Panc1 (cell line): ENCODE measurements around the gene HAO1. TPM values are rescaled to one million over a fixed set of nuclear protein-coding genes. Genes with fewer than 3 reads are reported as not detected.

Source experiments
- ATAC-seq: fragments of 200-7000 bp; cut with Tn5 transposase; 2 replicates; pipeline ENCODE4 v1.9.1; 2020; ENCODE audit warnings: mild to moderate bottlenecking, moderate library complexity
- BruUV-seq: library from RNA; stranded (reverse); fragments of 400-500 nt; replicated peaks from 2 replicates; lab custom pipeline; 2021; lab: Mats Ljungman, UMichigan
- CTCF ChIA-PET: fragments of 300-600 bp; sonication (Branson Sonifier 250); formaldehyde crosslinking; loops from one replicate; lab custom pipeline; 2022; ENCODE audit warnings: antibody characterized with exemption; lab: Charles Lee
- POLR2A ChIA-PET: fragments of 300-600 bp; sonication (Branson Sonifier 250); formaldehyde crosslinking; loops from one replicate; lab custom pipeline; 2022; ENCODE audit warnings: antibody characterized with exemption; lab: Charles Lee
- DNase-seq: peaks from one replicate; pipeline ENCODE4 v3.0.0-alpha.2; 2010; ENCODE audit warnings: low read depth, low spot score
- H3K27ac ChIP-seq: 2 replicates; pipeline ENCODE4 v1.5.1; 2011; ENCODE audit warnings: mild to moderate bottlenecking, low read length, inconsistent platforms
- H3K27me3 ChIP-seq: fragments of 200-500 bp; sonication (Bioruptor generic); 2 replicates; pipeline ENCODE4 v1.6.0; 2014; ENCODE audit warnings: low read length, inconsistent platforms; ENCODE audit not compliant: control insufficient read depth, insufficient read depth
- H3K36me3 ChIP-seq: fragments of 200-500 bp; sonication (Bioruptor generic); 2 replicates; pipeline ENCODE4 v1.5.1; 2014; ENCODE audit warnings: inconsistent platforms, mild to moderate bottlenecking, low read length, moderate library complexity; ENCODE audit not compliant: control insufficient read depth, insufficient read depth
- H3K4me1 ChIP-seq: 2 replicates; pipeline ENCODE4 v1.5.1; 2011; ENCODE audit warnings: inconsistent platforms, mild to moderate bottlenecking, low read length, moderate library complexity; ENCODE audit not compliant: control insufficient read depth, insufficient read depth
- H3K4me3 ChIP-seq, 2 experiments: 2 replicates each; pipeline ENCODE4 v1.5.1; 2011 to 2012; ENCODE audit warnings: low read depth in 2 of 2, low read length in 2 of 2, mild to moderate bottlenecking in 2 of 2, inconsistent platforms in 1 of 2, moderate library complexity in 1 of 2
- H3K9me3 ChIP-seq: fragments of 200-500 bp; sonication (Bioruptor generic); 2 replicates; pipeline ENCODE4 v1.5.1; 2014; ENCODE audit warnings: low read depth, mild to moderate bottlenecking, inconsistent platforms, low read length, moderate library complexity; ENCODE audit not compliant: control insufficient read depth, insufficient read depth
- POLR2AphosphoS5 ChIP-seq: IDR thresholded peaks from 2 replicates; pipeline ENCODE4 v1.6.1; 2012; ENCODE audit warnings: mild to moderate bottlenecking, low read depth, low read length, moderate library complexity
- SIN3A ChIP-seq: IDR thresholded peaks from 2 replicates; pipeline ENCODE4 v1.6.1; 2012; ENCODE audit warnings: low read depth, mild to moderate bottlenecking, low read length, moderate library complexity, borderline replicate concordance; ENCODE audit not compliant: insufficient read depth
- TCF7L2 ChIP-seq: IDR thresholded peaks from 2 replicates; pipeline ENCODE4 v1.6.1; 2011; ENCODE audit warnings: mild to moderate bottlenecking, low read depth, low read length, inconsistent platforms
- in situ Hi-C: cut with HindIII; loops from 2 replicates; pipeline ENCODE4 v1.10.0; 2016; ENCODE audit warnings: low sequenced_read_pairs, low pct_unique_long_range_greater_than_20kb
- intact Hi-C: fragments of 100-400 bp; cut with micrococcal nuclease; formaldehyde crosslinking; loops from one replicate; pipeline ENCODE4 v1.10.0; 2022; ENCODE audit not compliant: unreplicated experiment
- total RNA-seq: library from RNA; stranded (reverse); gene quantifications from one replicate; pipeline ENCODE4 v1.2.1, GENCODE V29; 2021; ENCODE audit not compliant: unreplicated experiment
- TF ChIP-seq, protein P1 (sequence below): fragments of 450-650 bp; IDR thresholded peaks from 2 replicates; pipeline ENCODE4 v1.5.1; 2017; ENCODE audit warnings: mild to moderate bottlenecking
- TF ChIP-seq, protein P2 (sequence below), 2 experiments: IDR thresholded peaks; 2 replicates each; pipeline ENCODE4 v1.6.1; 2011 to 2012; ENCODE audit warnings: low read depth in 2 of 2, control low read depth in 1 of 2, low read length in 1 of 2, mild to moderate bottlenecking in 1 of 2, moderate library complexity in 1 of 2; ENCODE audit not compliant: insufficient read depth in 1 of 2

Gene HAO1
- total RNA-seq, 1 experiment from 2014 or later: 0.13 TPM

DNA sequence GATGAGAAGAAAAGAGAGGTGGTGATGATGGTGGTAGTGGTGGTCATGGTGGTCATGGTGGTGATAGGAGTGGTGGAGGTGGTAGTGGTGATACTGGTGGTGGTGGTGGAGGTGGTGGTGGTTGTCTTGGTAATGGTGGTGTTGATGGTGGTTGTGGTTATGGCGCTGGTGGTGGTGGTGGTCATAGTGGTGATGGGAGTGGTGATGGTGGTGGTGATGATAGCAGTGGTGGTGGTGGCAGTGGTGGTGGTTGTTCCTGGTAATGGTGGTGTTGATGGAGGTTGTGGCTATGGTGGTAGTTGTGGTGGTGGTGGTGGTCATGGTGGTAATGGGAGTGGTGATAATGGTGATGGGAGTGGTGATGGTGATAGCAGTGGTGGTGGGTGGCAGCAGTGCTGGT, 36.8 kb downstream of the HAO1 start:
- in situ Hi-C loops: no loop called here

DNA sequence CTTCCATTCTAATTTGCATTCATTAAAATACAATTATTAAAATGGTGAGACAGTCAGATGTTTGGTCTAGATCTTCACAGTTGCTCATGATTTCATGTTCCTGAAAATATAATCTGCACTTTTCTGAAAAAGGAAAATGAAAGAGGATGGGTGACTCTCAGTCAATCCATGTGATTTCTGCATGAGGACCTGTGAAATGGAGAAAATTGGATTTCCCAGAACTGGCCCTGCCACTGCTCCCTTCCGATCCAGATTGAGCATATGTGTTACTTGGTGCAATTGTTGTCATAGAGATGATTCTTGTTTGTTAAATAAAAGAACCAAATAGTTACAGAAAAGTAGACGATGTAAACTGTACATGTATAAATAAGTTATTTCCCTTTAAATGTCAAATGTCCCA, 37.4 kb downstream of the HAO1 start:
- TF ChIP-seq, protein P1, sequence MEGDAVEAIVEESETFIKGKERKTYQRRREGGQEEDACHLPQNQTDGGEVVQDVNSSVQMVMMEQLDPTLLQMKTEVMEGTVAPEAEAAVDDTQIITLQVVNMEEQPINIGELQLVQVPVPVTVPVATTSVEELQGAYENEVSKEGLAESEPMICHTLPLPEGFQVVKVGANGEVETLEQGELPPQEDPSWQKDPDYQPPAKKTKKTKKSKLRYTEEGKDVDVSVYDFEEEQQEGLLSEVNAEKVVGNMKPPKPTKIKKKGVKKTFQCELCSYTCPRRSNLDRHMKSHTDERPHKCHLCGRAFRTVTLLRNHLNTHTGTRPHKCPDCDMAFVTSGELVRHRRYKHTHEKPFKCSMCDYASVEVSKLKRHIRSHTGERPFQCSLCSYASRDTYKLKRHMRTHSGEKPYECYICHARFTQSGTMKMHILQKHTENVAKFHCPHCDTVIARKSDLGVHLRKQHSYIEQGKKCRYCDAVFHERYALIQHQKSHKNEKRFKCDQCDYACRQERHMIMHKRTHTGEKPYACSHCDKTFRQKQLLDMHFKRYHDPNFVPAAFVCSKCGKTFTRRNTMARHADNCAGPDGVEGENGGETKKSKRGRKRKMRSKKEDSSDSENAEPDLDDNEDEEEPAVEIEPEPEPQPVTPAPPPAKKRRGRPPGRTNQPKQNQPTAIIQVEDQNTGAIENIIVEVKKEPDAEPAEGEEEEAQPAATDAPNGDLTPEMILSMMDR: no peak
- TF ChIP-seq, protein P2, sequence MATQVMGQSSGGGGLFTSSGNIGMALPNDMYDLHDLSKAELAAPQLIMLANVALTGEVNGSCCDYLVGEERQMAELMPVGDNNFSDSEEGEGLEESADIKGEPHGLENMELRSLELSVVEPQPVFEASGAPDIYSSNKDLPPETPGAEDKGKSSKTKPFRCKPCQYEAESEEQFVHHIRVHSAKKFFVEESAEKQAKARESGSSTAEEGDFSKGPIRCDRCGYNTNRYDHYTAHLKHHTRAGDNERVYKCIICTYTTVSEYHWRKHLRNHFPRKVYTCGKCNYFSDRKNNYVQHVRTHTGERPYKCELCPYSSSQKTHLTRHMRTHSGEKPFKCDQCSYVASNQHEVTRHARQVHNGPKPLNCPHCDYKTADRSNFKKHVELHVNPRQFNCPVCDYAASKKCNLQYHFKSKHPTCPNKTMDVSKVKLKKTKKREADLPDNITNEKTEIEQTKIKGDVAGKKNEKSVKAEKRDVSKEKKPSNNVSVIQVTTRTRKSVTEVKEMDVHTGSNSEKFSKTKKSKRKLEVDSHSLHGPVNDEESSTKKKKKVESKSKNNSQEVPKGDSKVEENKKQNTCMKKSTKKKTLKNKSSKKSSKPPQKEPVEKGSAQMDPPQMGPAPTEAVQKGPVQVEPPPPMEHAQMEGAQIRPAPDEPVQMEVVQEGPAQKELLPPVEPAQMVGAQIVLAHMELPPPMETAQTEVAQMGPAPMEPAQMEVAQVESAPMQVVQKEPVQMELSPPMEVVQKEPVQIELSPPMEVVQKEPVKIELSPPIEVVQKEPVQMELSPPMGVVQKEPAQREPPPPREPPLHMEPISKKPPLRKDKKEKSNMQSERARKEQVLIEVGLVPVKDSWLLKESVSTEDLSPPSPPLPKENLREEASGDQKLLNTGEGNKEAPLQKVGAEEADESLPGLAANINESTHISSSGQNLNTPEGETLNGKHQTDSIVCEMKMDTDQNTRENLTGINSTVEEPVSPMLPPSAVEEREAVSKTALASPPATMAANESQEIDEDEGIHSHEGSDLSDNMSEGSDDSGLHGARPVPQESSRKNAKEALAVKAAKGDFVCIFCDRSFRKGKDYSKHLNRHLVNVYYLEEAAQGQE (IDR thresholded peaks at IDR 0.05; ENCODE audit: insufficient read depth in 1 of 2, low read depth in 2 of 2, low read length in 1 of 2): no peak
- TF ChIP-seq SIN3A (no peak), TCF7L2 (no peak), POLR2AphosphoS5 (no peak)
- ATAC-seq: no peak
- no peaks in the 10 kb centered on the region; the same call in 1 of the 2 replicates for H3K4me1 ChIP-seq
- no peak overlapping the region for H3K4me3 ChIP-seq
- BruUV-seq: no TSS peak
- no peak overlapping the region for H3K27ac ChIP-seq
- ChIA-PET CTCF (no interaction called here), POLR2A (no interaction called here)
- in situ Hi-C loops: no loop called here
- no peak for DNase-seq
- intact Hi-C loops: no loop called here
- no peaks in the 10 kb centered on the region for H3K36me3 ChIP-seq
- no peaks in the 10 kb centered on the region for H3K27me3 ChIP-seq
- H3K9me3 ChIP-seq: no peaks in the 10 kb centered on the region

More for the DNA sequence above, 36.8 kb downstream of the HAO1 start:
- Histone ChIP-seq H3K27ac (no peak overlapping the region), H3K4me1 (no peaks in the 10 kb centered on the region; the same call in 1 of the 2 replicates), H3K9me3 (no peaks in the 10 kb centered on the region), H3K27me3 (no peaks in the 10 kb centered on the region), H3K36me3 (no peaks in the 10 kb centered on the region), H3K4me3 (no peak overlapping the region)
- ChIA-PET CTCF (no interaction called here), POLR2A (no interaction called here)
- no peak for DNase-seq
- BruUV-seq: no TSS peak
- TF ChIP-seq SIN3A: no peak
- TF ChIP-seq, protein P2 (IDR thresholded peaks at IDR 0.05; ENCODE audit: insufficient read depth in 1 of 2, low read depth in 2 of 2, low read length in 1 of 2): no peak
- no peak for TF ChIP-seq POLR2AphosphoS5
- TF ChIP-seq, protein P1: no peak
- TF ChIP-seq TCF7L2: no peak
- intact Hi-C loops: no loop called here
- no peak for ATAC-seq
